COR-L47 (cell line): ENCODE data around the gene CLEC20A.

Experiments used
- DNase-seq: peaks from one replicate; lab custom pipeline; 2025; lab: John Stamatoyannopoulos, UW

Gene CLEC20A

DNA sequence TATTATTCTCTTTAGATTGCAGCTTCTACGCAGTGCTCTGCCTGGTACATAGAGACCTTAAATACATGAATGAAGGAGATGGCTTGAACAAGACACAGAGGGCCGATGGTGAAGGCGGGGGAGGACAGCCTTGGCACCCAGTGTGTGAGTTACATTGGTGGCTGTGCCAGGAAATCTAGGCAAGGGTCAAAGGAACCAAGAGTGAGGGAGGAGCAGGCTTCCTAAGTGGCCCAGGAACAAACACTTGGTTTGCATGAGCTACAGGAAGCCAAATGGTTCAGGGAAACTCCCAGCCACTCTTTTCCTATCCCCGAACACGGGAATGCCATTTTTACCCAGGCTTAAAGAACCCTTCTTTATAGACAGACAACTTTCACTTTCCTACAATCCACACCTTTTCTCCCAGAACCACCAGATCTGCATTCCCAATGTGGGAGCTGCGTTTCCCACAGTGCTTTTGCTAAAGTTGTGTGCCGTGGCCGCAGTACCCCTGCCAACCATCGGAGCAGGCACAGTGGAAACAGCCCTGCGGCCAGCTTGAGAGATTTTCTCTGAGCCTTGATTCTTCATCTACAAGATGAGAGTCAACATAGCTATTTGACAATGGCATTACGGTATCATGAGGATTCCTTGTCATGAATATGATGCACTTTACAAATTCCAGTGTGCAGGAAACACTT lies 3.5 kb upstream of the CLEC20A start:
- DNase-seq = no peak

DNA sequence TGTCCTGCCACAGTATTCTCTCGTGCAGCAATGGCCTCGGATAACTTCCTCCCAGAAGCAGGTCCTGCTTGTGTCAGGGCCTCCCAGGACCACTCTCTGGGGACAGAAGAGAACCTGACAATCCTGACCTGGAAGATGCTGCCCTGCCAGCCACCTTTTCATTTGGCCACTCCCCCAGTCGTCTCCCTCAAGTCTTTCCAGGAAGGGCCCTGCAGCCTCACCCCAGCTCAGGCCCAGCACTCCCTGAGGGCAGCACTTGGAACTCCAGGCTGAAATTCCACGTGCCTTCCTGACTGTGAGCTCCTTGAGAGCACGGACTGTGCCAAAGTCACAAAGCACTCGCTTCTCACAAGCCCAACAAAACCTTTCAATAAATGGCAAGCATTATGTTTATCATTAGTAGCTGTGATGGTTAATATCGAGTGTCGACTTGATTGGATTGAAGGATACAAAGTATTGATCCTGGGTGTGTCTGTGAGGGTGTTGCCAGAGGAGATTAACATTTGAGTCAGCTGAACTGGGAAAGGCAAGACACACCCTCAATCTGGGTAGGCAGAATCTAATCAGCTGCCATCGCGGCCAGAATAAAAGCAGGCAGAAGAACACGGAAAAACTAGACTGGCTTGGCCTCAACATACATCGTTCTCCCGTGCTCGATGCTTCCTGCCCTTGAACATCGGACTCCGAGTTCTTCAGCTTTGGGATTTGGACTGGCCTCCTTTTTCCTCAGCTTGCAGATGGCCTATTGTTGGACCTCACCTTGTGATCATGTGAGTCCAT lies 2.3 kb upstream of the CLEC20A start:
- no peak for DNase-seq

- no peak for DNase-seq
Measured at GRCh38 chr1:178497903-178498478, 1.2 kb upstream of the CLEC20A start.

- no peak for DNase-seq
Measured at GRCh38 chr1:178495741-178496409, 889 bp downstream of the CLEC20A start.

DNA sequence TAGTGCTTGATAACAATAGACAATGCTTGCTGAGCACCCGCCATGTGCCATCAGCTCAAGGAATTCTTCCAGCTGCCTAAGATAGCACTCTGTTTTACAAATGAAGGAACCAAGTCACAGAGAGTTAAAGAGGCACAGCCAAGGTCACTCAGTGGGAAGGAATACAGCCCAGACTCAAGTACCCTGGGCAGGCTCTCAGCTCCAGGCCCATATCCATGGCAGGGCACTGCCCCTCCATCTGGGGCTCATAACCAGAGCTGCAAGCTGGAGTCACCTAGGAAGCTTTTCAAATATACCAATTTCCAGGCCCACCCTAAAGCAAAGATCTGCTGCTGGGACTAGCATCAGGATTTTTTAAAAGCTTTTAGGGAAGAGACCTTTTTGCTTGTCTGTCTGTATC lies 1.6 kb downstream of the CLEC20A start:
- DNase-seq = no peak

DNA sequence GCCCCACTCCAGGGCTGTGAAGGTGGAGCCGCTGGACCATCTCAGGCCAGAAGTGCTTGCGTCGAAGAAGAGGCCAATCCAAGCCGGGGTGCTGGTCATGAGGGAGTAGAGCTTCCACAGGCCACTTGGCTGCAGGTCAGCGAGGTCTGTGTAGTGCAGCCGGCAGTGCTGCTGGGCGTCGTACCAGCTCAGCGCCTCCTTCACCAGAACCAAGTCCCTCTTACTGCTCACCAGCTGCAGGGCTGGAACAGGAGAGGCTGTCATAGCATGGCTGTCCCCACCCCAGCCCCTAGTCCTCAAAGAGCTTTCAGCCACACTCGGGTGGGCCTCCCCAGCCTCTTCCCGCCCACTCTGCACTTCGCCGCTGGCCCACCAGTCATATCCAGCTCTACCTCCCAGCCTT lies 2.2 kb downstream of the CLEC20A start:
- no peak for DNase-seq

GRCh38 chr1:178493301-178493741 lies 3.4 kb downstream of the CLEC20A start:
- DNase-seq = no peak

DNA sequence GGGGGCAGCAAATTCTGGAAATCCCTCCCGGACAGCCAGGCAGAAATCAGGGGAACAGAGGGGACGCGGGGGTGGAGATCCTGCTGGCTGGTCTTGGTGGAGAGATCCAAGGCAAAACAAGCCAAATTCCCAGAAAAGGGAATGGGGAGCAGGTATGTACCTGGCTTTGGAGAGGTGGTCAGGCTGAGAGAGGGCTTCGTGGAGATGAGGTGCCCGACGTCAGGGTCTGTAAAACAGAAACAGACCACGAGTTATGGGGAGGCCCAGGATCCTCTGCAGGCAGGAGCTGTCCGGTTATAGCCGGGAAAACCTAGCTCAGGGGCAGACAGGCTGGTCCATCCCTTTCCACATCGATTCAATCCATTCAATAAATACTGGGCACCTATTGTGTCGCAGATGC lies 4.4 kb downstream of the CLEC20A start:
- DNase-seq = no peak

GRCh38 chr1:178491721-178492120 lies 5.0 kb downstream of the CLEC20A start:
- no peak for DNase-seq

- no peak for DNase-seq
Measured at GRCh38 chr1:178490967-178491366, 5.8 kb downstream of the CLEC20A start.

- DNase-seq = no peak
Measured at GRCh38 chr1:178490136-178490535, 6.6 kb downstream of the CLEC20A start.

DNA sequence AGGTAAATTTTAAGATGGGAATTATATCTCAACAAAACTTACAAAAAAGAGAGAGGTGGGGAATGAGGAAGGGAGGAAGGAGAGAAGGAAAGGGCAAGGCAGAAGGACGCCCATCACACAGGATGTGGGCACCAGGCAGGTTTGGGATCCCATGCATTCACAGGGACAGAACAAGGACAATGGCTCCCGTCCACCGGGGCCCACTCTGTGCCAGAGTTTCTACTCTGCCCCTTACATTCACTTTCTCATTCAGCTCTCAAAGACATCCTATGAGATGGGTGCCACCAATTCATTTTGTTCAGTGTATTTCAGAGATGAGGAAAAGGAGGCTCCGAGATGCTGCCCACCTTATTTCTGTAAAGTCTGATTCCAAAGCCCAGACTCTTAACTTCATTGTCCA lies 7.4 kb downstream of the CLEC20A start:
- DNase-seq = no peak

DNA sequence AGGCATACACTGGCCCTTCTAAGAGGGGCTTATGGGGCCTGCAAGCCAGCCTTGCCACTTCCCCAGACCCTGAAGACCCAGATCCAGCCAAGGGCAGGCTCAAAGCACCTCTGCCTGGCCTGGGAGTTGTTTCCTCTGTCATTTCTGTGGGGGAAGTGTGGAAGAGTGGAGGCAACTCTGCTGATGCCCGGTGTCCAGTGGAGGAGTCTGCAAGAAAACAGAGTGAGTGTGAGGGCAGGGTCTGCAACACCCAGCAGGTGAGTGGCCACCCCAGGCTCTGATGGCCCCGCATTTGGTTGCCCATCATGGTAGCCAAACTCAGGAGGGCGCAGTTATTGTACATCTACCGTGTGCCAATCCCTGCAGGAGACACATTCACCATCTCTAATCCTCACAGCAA lies 8.4 kb downstream of the CLEC20A start:
- DNase-seq = no peak

DNA sequence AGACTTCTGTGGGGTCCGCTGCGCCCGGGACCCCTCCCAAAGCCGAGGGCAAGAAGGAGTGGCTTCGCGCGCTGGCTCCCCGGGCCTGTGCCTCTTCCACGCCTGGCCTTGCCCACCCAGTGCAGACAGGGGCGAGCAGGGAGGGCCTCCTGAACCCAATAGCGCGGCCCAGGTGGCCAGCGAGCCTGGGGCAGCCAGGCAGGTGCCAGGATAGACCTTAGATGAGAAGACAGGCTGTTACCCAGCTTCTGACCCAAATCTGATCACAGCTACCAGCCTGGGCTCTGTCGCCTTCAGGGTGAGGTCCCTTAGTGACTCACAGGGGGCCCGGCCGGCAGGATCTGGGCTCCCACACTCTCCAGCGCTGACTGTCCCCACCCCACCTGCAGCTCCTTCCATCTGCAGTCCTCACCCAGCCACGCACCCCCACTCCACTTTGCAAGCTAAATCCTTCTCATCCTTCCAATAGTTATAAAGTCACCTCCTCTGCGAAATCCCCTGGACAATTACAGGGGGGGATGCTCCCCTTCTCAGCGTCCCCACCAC lies 9.6 kb downstream of the CLEC20A start:
- DNase-seq = no peak

DNA sequence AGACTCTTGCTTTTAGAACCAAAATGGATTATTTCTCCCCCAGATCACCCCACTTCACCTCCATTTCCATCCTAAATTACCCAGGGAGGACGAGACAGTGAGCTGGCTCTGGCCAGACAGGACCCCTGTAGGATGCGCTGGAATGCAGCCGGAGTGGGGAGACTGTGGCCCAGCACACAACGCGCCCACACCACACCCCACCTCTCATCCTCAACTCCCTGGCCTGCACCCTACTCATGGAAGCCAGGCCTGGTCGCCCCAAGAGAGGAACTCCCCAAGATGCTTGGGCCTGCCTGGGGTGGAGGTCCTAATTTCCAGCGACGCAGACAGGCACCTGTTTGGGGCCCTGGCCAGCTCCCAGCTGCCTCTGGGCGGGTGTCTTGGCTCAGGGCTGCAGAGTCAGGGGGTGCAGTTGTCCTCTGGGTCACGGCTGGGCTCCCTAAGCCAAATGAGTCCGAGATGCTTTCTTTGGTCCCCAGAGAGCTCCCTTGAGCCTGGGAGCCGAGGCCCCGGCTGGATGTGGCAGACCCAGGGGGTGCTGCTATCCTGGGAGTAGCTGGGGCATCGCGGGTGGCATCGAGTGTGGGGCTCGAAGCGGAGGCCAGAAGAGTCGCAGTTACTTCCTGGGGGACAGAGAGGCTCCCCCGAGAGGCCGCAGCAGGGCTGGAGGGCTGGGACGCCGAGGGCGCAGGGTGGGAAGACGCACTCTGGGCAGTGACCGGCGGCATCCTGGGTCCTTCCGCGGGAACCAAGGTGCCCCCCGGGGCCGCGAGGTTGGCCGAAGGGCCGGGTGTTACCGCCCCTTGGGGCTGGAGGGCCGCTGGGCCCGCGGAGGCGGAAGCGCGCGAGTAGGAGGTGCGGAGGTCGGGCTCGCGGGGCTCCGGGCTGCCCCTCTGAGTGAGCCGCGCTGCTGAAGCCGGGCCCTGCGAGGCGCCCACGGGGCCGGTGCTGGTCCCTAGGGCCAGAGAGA lies 10.4 kb downstream of the CLEC20A start:
- no peak for DNase-seq

- no peak for DNase-seq
Measured at GRCh38 chr1:178485541-178485981, 11.2 kb downstream of the CLEC20A start.

GRCh38 chr1:178484698-178485225 lies 12.0 kb downstream of the CLEC20A start:
- DNase-seq = no peak

GRCh38 chr1:178483251-178483957 lies 13.4 kb downstream of the CLEC20A start:
- DNase-seq = no peak

GRCh38 chr1:178477841-178478240 lies 18.9 kb downstream of the CLEC20A start:
- no peak for DNase-seq

- no peak for DNase-seq
Measured at GRCh38 chr1:178477373-178477772, 19.4 kb downstream of the CLEC20A start.
